Activated gamma-delta T cell treated with Interleukin-2 at 50 U/mL for 16 hours (primary cell): ENCODE results near the gene CGN.
"Not testable (repeated sequence)": the region's sequence is repeated elsewhere in the genome, so short reads cannot be mapped to it uniquely, and the experiment has no call there.

Experiments used
- DNase-seq: peaks from one replicate; pipeline ENCODE4 v3.0.0-alpha.2; 2020

Gene CGN

GRCh38 chr1:151502035-151502700 lies 9.0 kb upstream of the CGN start:
- no peak for DNase-seq

GRCh38 chr1:151502859-151503780 lies 8.1 kb upstream of the CGN start:
- no peak for DNase-seq

- no peak for DNase-seq
Measured at GRCh38 chr1:151504252-151504651, 6.9 kb upstream of the CGN start.

GRCh38 chr1:151504759-151505158 lies 6.4 kb upstream of the CGN start:
- DNase-seq = no peak

GRCh38 chr1:151508833-151509232 lies 2.4 kb upstream of the CGN start:
- no peak for DNase-seq

- no peak for DNase-seq
Measured at GRCh38 chr1:151509350-151510019, 1.7 kb upstream of the CGN start.

GRCh38 chr1:151510020-151510405 lies 1.2 kb upstream of the CGN start:
- DNase-seq = no peak

- no peak for DNase-seq
Measured at GRCh38 chr1:151510614-151510956, 602 bp upstream of the CGN start.

- no peak for DNase-seq
Measured at GRCh38 chr1:151511636-151512215, 539 bp downstream of the CGN start.

GRCh38 chr1:151512326-151512725 lies 1.1 kb downstream of the CGN start:
- DNase-seq = no peak

- DNase-seq = no peak
Measured at GRCh38 chr1:151512801-151513625, 1.8 kb downstream of the CGN start.

GRCh38 chr1:151513626-151514121 lies 2.5 kb downstream of the CGN start:
- DNase-seq = no peak

- DNase-seq = no peak
Measured at GRCh38 chr1:151514366-151514765, 3.2 kb downstream of the CGN start.

GRCh38 chr1:151515265-151515664 lies 4.1 kb downstream of the CGN start:
- no peak for DNase-seq

GRCh38 chr1:151516031-151516511 lies 4.9 kb downstream of the CGN start:
- DNase-seq = no peak

- no peak for DNase-seq
Measured at GRCh38 chr1:151518431-151518830, 7.2 kb downstream of the CGN start.

- DNase-seq = no peak
Measured at GRCh38 chr1:151518936-151519335, 7.7 kb downstream of the CGN start.

- DNase-seq = no peak
Measured at GRCh38 chr1:151519667-151520066, 8.5 kb downstream of the CGN start.

GRCh38 chr1:151520359-151520758 lies 9.2 kb downstream of the CGN start:
- DNase-seq = no peak

GRCh38 chr1:151522427-151522826 lies 11.2 kb downstream of the CGN start:
- DNase-seq = not testable (repeated sequence)

GRCh38 chr1:151523326-151523725 lies 12.1 kb downstream of the CGN start:
- DNase-seq = no peak

GRCh38 chr1:151524736-151525135 lies 13.5 kb downstream of the CGN start:
- DNase-seq = no peak
